Esophagus muscularis mucosa (tissue), 4 donors: ENCODE measurements around the gene NHLRC4. TPM values are rescaled to one million over a fixed set of nuclear protein-coding genes. Genes with fewer than 3 reads are reported as not detected.

Experiments
- DNase-seq: peaks from one replicate; pipeline ENCODE4 v3.0.0-alpha.2; 2017; ENCODE audit errors: extremely low spot score
- H3K27ac ChIP-seq, 4 donors: fragments of 200-600 bp; sonication (generic); replicated peaks in 1 of 4; 1 replicate in 3 of 4; 2 replicates in 1 of 4; pipeline ENCODE4 v1.5.1; 2016 to 2019; ENCODE audit warnings: mild to moderate bottlenecking in 1 of 4
- H3K27me3 ChIP-seq, 4 donors: fragments of 200-600 bp; sonication (generic); one replicate each; pipeline versions ENCODE4 v1.5.1 to v1.6.0; 2016 to 2019
- H3K36me3 ChIP-seq, 4 donors: fragments of 200-600 bp; sonication (generic); one replicate each; pipeline ENCODE4 v1.5.1; 2016 to 2019
- H3K4me1 ChIP-seq, 4 donors: fragments of 200-600 bp; sonication (generic); one replicate each; pipeline ENCODE4 v1.5.1; 2016 to 2019
- H3K4me3 ChIP-seq, 4 donors: fragments of 200-600 bp; sonication (generic); 1 replicate in 2 of 4; 2 replicates in 2 of 4; pipeline ENCODE4 v1.5.1; 2016 to 2019; ENCODE audit warnings: mild to moderate bottlenecking in 4 of 4, moderate library complexity in 1 of 4
- H3K9me3 ChIP-seq, 4 donors: fragments of 200-600 bp; sonication (generic); 1 replicate in 3 of 4; 2 replicates in 1 of 4; pipeline ENCODE4 v1.5.1; 2016 to 2019
- CTCF ChIP-seq, 3 experiments: fragments of 200-600 bp in 2 of 3; fragments of 450-650 bp in 1 of 3; sonication (generic) in 2 of 3; IDR thresholded peaks; one replicate each; pipeline ENCODE4 v1.5.1; 2017 to 2019; ENCODE audit warnings: antibody characterized with exemption in 3 of 3, mild to moderate bottlenecking in 2 of 3, moderate library complexity in 1 of 3
- EP300 ChIP-seq: sonication (generic); formaldehyde crosslinking; IDR thresholded peaks from one replicate; pipeline ENCODE4 v1.6.1; 2017; ENCODE audit warnings: antibody characterized with exemption
- POLR2A ChIP-seq: fragments of 450-650 bp; IDR thresholded peaks from one replicate; pipeline ENCODE4 v1.6.1; 2017; ENCODE audit warnings: antibody characterized with exemption, moderate library complexity, mild to moderate bottlenecking, low read depth
- POLR2AphosphoS5 ChIP-seq, 2 donors: sonication (generic); formaldehyde crosslinking; IDR thresholded peaks; one replicate each; pipeline ENCODE4 v1.6.1; 2017; ENCODE audit warnings: antibody characterized with exemption in 2 of 2
- WGBS: methylation state at CpG from one replicate; pipeline ENCODE4 v1.1.5; 2018; 5-methylcytosine and 5-hydroxymethylcytosine counted together
- intact Hi-C: fragments of 100-400 bp; cut with DNase I; formaldehyde crosslinking; loops from one replicate; pipeline ENCODE4 v1.15.1; 2023
- total RNA-seq, 4 donors: library from RNA; depleted of rRNA; stranded (reverse); fragments of >200 nt; gene quantifications; one replicate each; pipeline versions ENCODE4 v1.1.0 to v1.2.1, GENCODE V29; 2016

NHLRC4 gene
- total RNA-seq, 4 donors from 2014 or later = 1.2 to 2.6 (median 1.9) TPM

GRCh38 chr16:592518-593306 lies 25.9 kb downstream of the NHLRC4 start:
- peak in 1 of 2 donors; percentile 14 for TF ChIP-seq POLR2AphosphoS5 (IDR thresholded peaks at IDR 0.05)
- TF ChIP-seq EP300 = no peak
- TF ChIP-seq CTCF (IDR thresholded peaks at IDR 0.05) = no peak
- DNase-seq = no peak
- H3K9me3 ChIP-seq = no peaks in the 10 kb centered on the region
- H3K4me1 ChIP-seq = peaks cover 19 to 57% (median 41%) of the 10 kb centered on the region in 4 donors
- H3K27me3 ChIP-seq = no peaks in the 10 kb centered on the region
- peak overlapping the region in 1 of 4 donors; percentile 8 for H3K27ac ChIP-seq
- H3K36me3 ChIP-seq = peaks cover 0 to 30% (median 14%) of the 10 kb centered on the region in 4 donors
- intact Hi-C loops = no loop called here
- no peak overlapping the region for H3K4me3 ChIP-seq
- 79% methylated on average over 24 of the region's 24 CpGs for WGBS

GRCh38 chr16:593406-593805 lies 26.6 kb downstream of the NHLRC4 start:
- WGBS = 92% methylated on average over 9 of the region's 9 CpGs
- TF ChIP-seq POLR2AphosphoS5 (IDR thresholded peaks at IDR 0.05) (no peak), POLR2A (no peak), CTCF (IDR thresholded peaks at IDR 0.05) (no peak), EP300 (no peak)
- peaks cover 12 to 50% (median 34%) of the 10 kb centered on the region in 4 donors for H3K4me1 ChIP-seq

GRCh38 chr16:593807-594206 lies 27.0 kb downstream of the NHLRC4 start:
- H3K36me3 ChIP-seq = peaks cover 0 to 32% (median 16%) of the 10 kb centered on the region in 4 donors
- H3K27me3 ChIP-seq = no peaks in the 10 kb centered on the region
- H3K27ac ChIP-seq = no peak overlapping the region
- no peak for TF ChIP-seq POLR2AphosphoS5 (IDR thresholded peaks at IDR 0.05)
- TF ChIP-seq POLR2A = no peak
- TF ChIP-seq EP300 = no peak
- TF ChIP-seq CTCF (IDR thresholded peaks at IDR 0.05) = no peak
- H3K4me1 ChIP-seq = peaks cover 11 to 47% (median 32%) of the 10 kb centered on the region in 4 donors
- intact Hi-C loops = no loop called here
- 84% methylated on average over 9 of the region's 16 CpGs for WGBS
- no peaks in the 10 kb centered on the region for H3K9me3 ChIP-seq
- no peak overlapping the region for H3K4me3 ChIP-seq
- no peak for DNase-seq

More at GRCh38 chr16:593406-593805, 26.6 kb downstream of the NHLRC4 start:
- Histone ChIP-seq H3K36me3 (peaks cover 0 to 30% (median 14%) of the 10 kb centered on the region in 4 donors), H3K27ac (no peak overlapping the region), H3K4me3 (no peak overlapping the region), H3K9me3 (no peaks in the 10 kb centered on the region), H3K27me3 (no peaks in the 10 kb centered on the region)
- intact Hi-C loops = no loop called here
- no peak for DNase-seq

GRCh38 chr16:595094-595528 lies 28.3 kb downstream of the NHLRC4 start:
- no peak for TF ChIP-seq CTCF (IDR thresholded peaks at IDR 0.05)
- no peak for TF ChIP-seq POLR2A
- no peak for TF ChIP-seq POLR2AphosphoS5 (IDR thresholded peaks at IDR 0.05)
- H3K9me3 ChIP-seq = no peaks in the 10 kb centered on the region
- intact Hi-C loops = no loop called here
- H3K4me3 ChIP-seq = no peak overlapping the region
- H3K4me1 ChIP-seq = peaks cover 11 to 47% (median 32%) of the 10 kb centered on the region in 4 donors
- H3K36me3 ChIP-seq = peaks cover 0 to 42% (median 23%) of the 10 kb centered on the region in 4 donors
- no peak overlapping the region for H3K27ac ChIP-seq
- WGBS = 83% methylated on average over 12 of the region's 18 CpGs
- DNase-seq = no peak
- no peaks in the 10 kb centered on the region for H3K27me3 ChIP-seq
